Neural progenitor cell (in vitro differentiated cells): ENCODE data around the gene SPTSSA. TPM values are rescaled to one million over a fixed set of nuclear protein-coding genes. Genes with fewer than 3 reads are reported as not detected.
"Not testable (repeated sequence)": the region's sequence is repeated elsewhere in the genome, so short reads cannot be mapped to it uniquely, and the experiment has no call there.

Experiments
- DNase-seq: peaks from one replicate; pipeline ENCODE4 v3.0.0-alpha.2; 2016; ENCODE audit warnings: low spot score
- H2AFZ ChIP-seq: fragments of 200-600 bp; sonication (generic); replicated peaks from 2 replicates; pipeline ENCODE4 v1.6.1; 2016; ENCODE audit warnings: antibody characterized with exemption
- H3F3A ChIP-seq: fragments of 200-600 bp; sonication (generic); 2 replicates; pipeline ENCODE4 v1.6.1; 2016; ENCODE audit warnings: antibody characterized with exemption, low read depth
- H3K27ac ChIP-seq: fragments of 200-600 bp; sonication (generic); 2 replicates; pipeline ENCODE4 v1.5.1; 2016; ENCODE audit warnings: mild to moderate bottlenecking
- H3K27me3 ChIP-seq: fragments of 200-600 bp; sonication (generic); 2 replicates; pipeline ENCODE4 v1.6.1; 2016; ENCODE audit warnings: mild to moderate bottlenecking, moderate library complexity
- H3K36me3 ChIP-seq: fragments of 200-600 bp; sonication (generic); 2 replicates; pipeline ENCODE4 v1.5.1; 2016
- H3K4me1 ChIP-seq: fragments of 200-600 bp; sonication (generic); 2 replicates; pipeline ENCODE4 v1.6.1; 2016; ENCODE audit warnings: mixed run types
- H3K4me2 ChIP-seq: fragments of 200-600 bp; sonication (generic); 2 replicates; pipeline ENCODE4 v1.6.1; 2016
- H3K4me3 ChIP-seq: fragments of 200-600 bp; sonication (generic); 2 replicates; pipeline ENCODE4 v1.5.1; 2016
- H3K79me2 ChIP-seq: fragments of 200-600 bp; sonication (generic); 2 replicates; pipeline ENCODE4 v1.6.1; 2016; ENCODE audit warnings: low read depth
- H3K9ac ChIP-seq: fragments of 200-600 bp; sonication (generic); 2 replicates; pipeline ENCODE4 v1.6.1; 2016
- H3K9me3 ChIP-seq: fragments of 200-600 bp; sonication (generic); 2 replicates; pipeline ENCODE4 v1.5.1; 2016; ENCODE audit warnings: low read depth
- H4K20me1 ChIP-seq: fragments of 200-600 bp; sonication (generic); 2 replicates; pipeline ENCODE4 v1.6.1; 2016; ENCODE audit warnings: low read depth
- H3K27ac Mint-ChIP-seq: 3 replicates; pipeline ENCODE4 v1.8.0; 2021; ENCODE audit warnings: mixed read lengths
- H3K27me3 Mint-ChIP-seq: 2 replicates; pipeline ENCODE4 v1.8.0; 2022; ENCODE audit warnings: low read depth, mild to moderate bottlenecking, inconsistent platforms, moderate library complexity, mixed read lengths; ENCODE audit not compliant: insufficient read depth
- H3K36me3 Mint-ChIP-seq: 3 replicates; pipeline ENCODE4 v1.8.0; 2021; ENCODE audit warnings: mixed read lengths
- H3K4me1 Mint-ChIP-seq: 3 replicates; pipeline ENCODE4 v1.8.0; 2021; ENCODE audit warnings: mixed read lengths
- H3K4me3 Mint-ChIP-seq: 3 replicates; pipeline ENCODE4 v1.8.0; 2021; ENCODE audit warnings: mild to moderate bottlenecking, moderate library complexity, mixed read lengths
- H3K9me3 Mint-ChIP-seq: 3 replicates; pipeline ENCODE4 v1.8.0; 2020; ENCODE audit warnings: mixed read lengths
- CTCF ChIP-seq: fragments of 200-600 bp; sonication (generic); IDR thresholded peaks from 2 replicates; pipeline ENCODE4 v1.5.1; 2017; ENCODE audit warnings: antibody characterized with exemption, mild to moderate bottlenecking
- EZH2 ChIP-seq: fragments of 200-600 bp; sonication (generic); IDR thresholded peaks from 2 replicates; pipeline ENCODE4 v1.6.1; 2017; ENCODE audit warnings: antibody characterized with exemption, mild to moderate bottlenecking, moderate library complexity
- EZH2phosphoT487 ChIP-seq: fragments of 200-600 bp; sonication (generic); IDR thresholded peaks from 2 replicates; pipeline ENCODE4 v1.6.1; 2017; ENCODE audit warnings: antibody characterized with exemption
- total RNA-seq: library from RNA; depleted of rRNA; stranded (reverse); fragments of >200 nt; gene quantifications from 2 replicates; pipeline ENCODE4 v1.2.3, GENCODE V29; 2015; ENCODE audit warnings: low replicate concordance

SPTSSA gene
- total RNA-seq, 1 donor from 2014 or later, result 43.0 TPM

GRCh38 chr14:34387974-34388516 lies 74.0 kb downstream of the SPTSSA start:
- H3K36me3 Mint-ChIP-seq, result no peaks in the 10 kb centered on the region
- no peak overlapping the region for H3K4me3 ChIP-seq
- H3K4me2 ChIP-seq, result no peak overlapping the region
- H3K36me3 ChIP-seq, result no peaks in the 10 kb centered on the region
- no peaks in the 10 kb centered on the region for H3K27me3 ChIP-seq
- H3K4me1 ChIP-seq, result no peaks in the 10 kb centered on the region
- H3K27me3 Mint-ChIP-seq, result no peaks in the 10 kb centered on the region
- no peaks in the 10 kb centered on the region for H3K4me1 Mint-ChIP-seq
- no peaks in the 10 kb centered on the region for H4K20me1 ChIP-seq
- H3K9me3 ChIP-seq, result no peaks in the 10 kb centered on the region
- DNase-seq, result no peak
- peaks cover 4% of the 10 kb centered on the region for H3K9me3 Mint-ChIP-seq
- H3K27ac Mint-ChIP-seq, result no peak overlapping the region
- H3F3A ChIP-seq, result no peaks in the 10 kb centered on the region
- H3K4me3 Mint-ChIP-seq, result no peak overlapping the region
- no peak for TF ChIP-seq EZH2
- TF ChIP-seq CTCF, result no peak
- TF ChIP-seq EZH2phosphoT487, result no peak
- H3K79me2 ChIP-seq, result no peaks in the 10 kb centered on the region
- H3K9ac ChIP-seq, result no peak overlapping the region
- H2AFZ ChIP-seq, result no peak overlapping the region
- no peak overlapping the region for H3K27ac ChIP-seq

GRCh38 chr14:34386865-34387485 lies 75.1 kb downstream of the SPTSSA start:
- Histone ChIP-seq H3K27me3 (no peaks in the 10 kb centered on the region), H3K4me1 (no peaks in the 10 kb centered on the region), H3K9ac (no peak overlapping the region), H3K79me2 (no peaks in the 10 kb centered on the region), H3K27ac (no peak overlapping the region), H3K4me3 (no peak overlapping the region), H3F3A (no peaks in the 10 kb centered on the region), H3K36me3 (no peaks in the 10 kb centered on the region), H3K9me3 (no peaks in the 10 kb centered on the region), H2AFZ (no peak overlapping the region), H4K20me1 (no peaks in the 10 kb centered on the region), H3K4me2 (no peak overlapping the region)
- Mint-ChIP-seq H3K27ac (no peak overlapping the region), H3K36me3 (no peaks in the 10 kb centered on the region), H3K27me3 (no peaks in the 10 kb centered on the region), H3K4me3 (no peak overlapping the region), H3K4me1 (no peaks in the 10 kb centered on the region), H3K9me3 (no peaks in the 10 kb centered on the region)
- TF ChIP-seq EZH2phosphoT487, result no peak
- DNase-seq, result no peak

DNA sequence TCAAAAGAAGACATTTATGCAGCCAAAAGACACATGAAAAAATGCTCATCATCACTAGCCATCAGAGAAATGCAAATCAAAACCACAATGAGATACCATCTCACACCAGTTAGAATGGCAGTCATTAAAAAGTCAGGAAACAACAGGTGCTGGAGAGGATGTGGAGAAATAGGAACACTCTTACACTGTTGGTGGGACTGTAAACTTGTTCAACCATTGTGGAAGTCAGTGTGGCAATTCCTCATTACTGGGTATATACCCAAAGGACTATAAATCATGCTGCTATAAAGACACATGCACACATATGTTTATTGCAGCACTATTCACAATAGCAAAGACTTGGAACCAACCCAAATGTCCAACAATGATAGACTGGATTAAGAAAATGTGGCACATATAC lies 76.2 kb downstream of the SPTSSA start:
- not testable (repeated sequence) for H3F3A ChIP-seq, H3K27me3 ChIP-seq, H2AFZ ChIP-seq, H3K9me3 Mint-ChIP-seq, DNase-seq, H3K36me3 ChIP-seq, H3K27ac Mint-ChIP-seq, H3K4me2 ChIP-seq, H3K27me3 Mint-ChIP-seq, H4K20me1 ChIP-seq, H3K36me3 Mint-ChIP-seq, H3K4me3 ChIP-seq, H3K9ac ChIP-seq, H3K79me2 ChIP-seq, H3K4me1 Mint-ChIP-seq, H3K9me3 ChIP-seq, H3K4me3 Mint-ChIP-seq, H3K27ac ChIP-seq, H3K4me1 ChIP-seq

DNA sequence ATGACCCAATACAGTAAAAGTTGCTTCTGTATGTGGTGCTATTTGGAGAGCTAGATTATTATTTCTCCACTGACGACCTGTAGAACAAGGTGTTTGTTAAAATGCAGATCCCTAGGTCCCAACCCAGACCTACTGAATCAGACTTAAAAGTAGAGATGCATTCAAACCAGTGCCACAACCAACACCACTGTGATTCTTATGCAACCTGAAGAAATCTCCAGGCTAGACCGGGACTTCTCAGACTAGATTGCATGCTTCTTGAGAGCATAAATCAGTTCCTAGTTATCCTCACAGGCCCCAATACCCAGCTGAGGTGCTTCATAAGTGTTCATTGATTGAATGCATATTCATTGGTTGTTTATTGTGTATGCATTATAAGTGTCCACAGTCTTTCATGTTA lies 78.2 kb downstream of the SPTSSA start:
- Histone ChIP-seq H3K36me3 (no peaks in the 10 kb centered on the region), H3K4me3 (no peak overlapping the region), H4K20me1 (no peaks in the 10 kb centered on the region), H3F3A (no peaks in the 10 kb centered on the region), H3K4me1 (no peaks in the 10 kb centered on the region), H3K4me2 (no peak overlapping the region), H3K27ac (no peak overlapping the region), H3K9me3 (no peaks in the 10 kb centered on the region), H3K27me3 (no peaks in the 10 kb centered on the region), H3K79me2 (no peaks in the 10 kb centered on the region), H2AFZ (no peak overlapping the region), H3K9ac (no peak overlapping the region)
- DNase-seq, result no peak
- no peak overlapping the region for H3K4me3 Mint-ChIP-seq
- H3K9me3 Mint-ChIP-seq, result no peaks in the 10 kb centered on the region
- no peaks in the 10 kb centered on the region for H3K36me3 Mint-ChIP-seq
- H3K27ac Mint-ChIP-seq, result no peak overlapping the region
- no peaks in the 10 kb centered on the region for H3K27me3 Mint-ChIP-seq
- TF ChIP-seq EZH2phosphoT487 (no peak), CTCF (no peak), EZH2 (no peak)
- no peaks in the 10 kb centered on the region for H3K4me1 Mint-ChIP-seq

Other genes with a start within 250 kb of the SPTSSA start
- gene EAPP, start 77.5 kb upstream of the SPTSSA start, total RNA-seq, result 51.4 and 79.6 TPM in 2 replicates
- gene SNX6, start 167.9 kb upstream of the SPTSSA start, total RNA-seq, result 206 and 365 TPM in 2 replicates